AG04449 (cell line): Measurements from ENCODE around the gene RASGRP1.

ENCODE experiments used
- CTCF ChIA-PET: fragments of 350-600 bp; formaldehyde crosslinking; extraction: SDS; loops from one replicate; lab custom pipeline; 2021; ENCODE audit warnings: antibody characterized with exemption; lab: Yijun Ruan, JAX
- POLR2A ChIA-PET: fragments of 400-600, 350-600 bp; formaldehyde crosslinking; extraction: SDS; loops from one replicate; lab custom pipeline; 2020; ENCODE audit warnings: antibody characterized with exemption, inconsistent platforms; lab: Yijun Ruan, JAX
- DNase-seq: peaks from one replicate; pipeline ENCODE4 v3.0.0-alpha.2; 2010; ENCODE audit warnings: low read depth, low spot score
- H3K4me3 ChIP-seq: 2 replicates; pipeline ENCODE4 v1.5.1; 2011; ENCODE audit warnings: low read depth, mild to moderate bottlenecking, control low read depth, low read length
- TF ChIP-seq, protein P1 (sequence below): IDR thresholded peaks from one replicate; pipeline ENCODE4 v1.5.1; 2011; ENCODE audit warnings: mild to moderate bottlenecking, moderate library complexity, low read length, control low read depth, inconsistent platforms; ENCODE audit not compliant: insufficient read depth; ENCODE audit errors: missing control alignments

Gene RASGRP1

GRCh38 chr15:38547255-38547997 lies 17.2 kb downstream of the RASGRP1 start:
- TF ChIP-seq, protein P1, sequence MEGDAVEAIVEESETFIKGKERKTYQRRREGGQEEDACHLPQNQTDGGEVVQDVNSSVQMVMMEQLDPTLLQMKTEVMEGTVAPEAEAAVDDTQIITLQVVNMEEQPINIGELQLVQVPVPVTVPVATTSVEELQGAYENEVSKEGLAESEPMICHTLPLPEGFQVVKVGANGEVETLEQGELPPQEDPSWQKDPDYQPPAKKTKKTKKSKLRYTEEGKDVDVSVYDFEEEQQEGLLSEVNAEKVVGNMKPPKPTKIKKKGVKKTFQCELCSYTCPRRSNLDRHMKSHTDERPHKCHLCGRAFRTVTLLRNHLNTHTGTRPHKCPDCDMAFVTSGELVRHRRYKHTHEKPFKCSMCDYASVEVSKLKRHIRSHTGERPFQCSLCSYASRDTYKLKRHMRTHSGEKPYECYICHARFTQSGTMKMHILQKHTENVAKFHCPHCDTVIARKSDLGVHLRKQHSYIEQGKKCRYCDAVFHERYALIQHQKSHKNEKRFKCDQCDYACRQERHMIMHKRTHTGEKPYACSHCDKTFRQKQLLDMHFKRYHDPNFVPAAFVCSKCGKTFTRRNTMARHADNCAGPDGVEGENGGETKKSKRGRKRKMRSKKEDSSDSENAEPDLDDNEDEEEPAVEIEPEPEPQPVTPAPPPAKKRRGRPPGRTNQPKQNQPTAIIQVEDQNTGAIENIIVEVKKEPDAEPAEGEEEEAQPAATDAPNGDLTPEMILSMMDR: no peak
- CTCF ChIA-PET: interaction anchor here (0.9 to 4.1 kb wide), 6 partner anchors 10 to 106 kb away, joined by 3 to 24 read pairs (median 4); partner anchors contain the start of gene RASGRP1
- POLR2A ChIA-PET: interaction anchor here (0.7 kb wide), 1 partner anchor 159 kb away, joined by 5 read pairs; no protein-coding TSS in a partner anchor
- no peak overlapping the region for H3K4me3 ChIP-seq
- DNase-seq: no peak

DNA sequence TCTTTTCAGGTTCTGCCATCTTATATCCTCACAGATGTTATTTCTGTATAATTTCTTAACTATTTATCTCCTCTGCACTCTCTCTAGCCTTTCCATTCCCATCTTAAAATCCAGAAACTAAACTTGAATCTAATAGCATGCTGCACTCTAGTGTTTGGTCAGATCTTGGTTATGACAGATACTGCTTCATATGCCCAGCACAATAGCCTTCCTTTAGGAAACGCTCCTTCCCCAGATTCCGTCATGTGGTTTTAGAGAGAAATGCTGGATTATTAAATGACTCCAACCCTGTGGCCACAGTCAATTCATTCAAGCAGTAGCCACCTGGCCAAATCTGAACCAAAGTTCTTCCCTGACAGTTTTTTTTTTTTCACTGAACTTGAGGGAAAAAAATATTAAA lies 19.4 kb downstream of the RASGRP1 start:
- CTCF ChIA-PET: interaction anchor here (0.7 to 4.1 kb wide), 9 partner anchors 8 to 551 kb away, joined by 3 to 24 read pairs (median 4); partner anchors contain the start of gene RASGRP1
- POLR2A ChIA-PET: interaction anchor here (0.6 kb wide), 1 partner anchor 99 kb away, joined by 4 read pairs; no protein-coding TSS in a partner anchor
- TF ChIP-seq, protein P1: no peak
- no peak for DNase-seq
- H3K4me3 ChIP-seq: no peak overlapping the region

DNA sequence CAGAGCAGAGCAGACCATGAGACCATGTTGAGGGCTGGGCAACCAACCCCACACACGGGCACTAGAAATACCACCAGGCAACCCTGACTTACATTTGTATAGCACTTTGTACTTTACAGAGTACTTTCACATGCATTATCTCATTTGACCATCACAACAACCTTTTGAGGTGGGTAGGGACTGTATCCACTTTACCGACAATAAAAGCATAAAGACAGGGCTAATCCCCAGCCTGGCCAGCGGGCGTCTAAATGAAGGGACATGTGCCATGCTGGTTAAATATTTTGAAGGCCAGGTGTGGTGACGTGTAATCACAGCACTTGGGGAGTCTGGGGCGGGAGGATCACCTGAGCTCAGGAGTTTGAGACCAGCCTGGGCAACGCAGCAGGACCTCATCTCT lies 23.6 kb downstream of the RASGRP1 start:
- TF ChIP-seq, protein P1: no peak
- ChIA-PET POLR2A (no interaction called here), CTCF (interaction anchor here (0.9 to 2.2 kb wide), 3 partner anchors 10 to 64 kb away, joined by 3 to 10 read pairs (median 4); partner anchors contain the start of gene RASGRP1)
- DNase-seq: no peak
- no peak overlapping the region for H3K4me3 ChIP-seq

DNA sequence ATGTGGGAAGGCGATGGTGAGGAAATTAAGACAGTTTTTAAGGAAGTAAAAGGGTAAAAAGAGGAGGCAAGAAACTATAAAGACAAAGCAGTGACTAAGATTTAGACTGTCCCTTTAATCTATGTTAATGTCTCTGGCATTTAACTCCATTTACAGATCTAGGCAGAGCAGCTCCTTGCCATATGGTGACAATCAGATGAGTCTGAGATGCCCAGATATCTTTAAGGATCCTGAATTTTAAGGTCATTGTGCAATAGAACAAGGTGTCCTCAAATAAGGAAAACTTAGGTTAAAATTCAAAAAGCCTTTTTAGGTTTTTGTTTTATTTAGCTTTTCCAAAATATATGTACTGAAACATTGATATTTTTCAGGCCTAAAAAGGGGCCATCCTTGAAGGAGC lies 24.1 kb downstream of the RASGRP1 start:
- ChIA-PET CTCF (interaction anchor here (2.2 kb wide), 1 partner anchor 23 kb away, joined by 10 read pairs; the partner anchor contains the start of gene RASGRP1), POLR2A (no interaction called here)
- TF ChIP-seq, protein P1: no peak
- no peak for DNase-seq
- H3K4me3 ChIP-seq: no peak overlapping the region

GRCh38 chr15:38539008-38539343 lies 25.6 kb downstream of the RASGRP1 start:
- TF ChIP-seq, protein P1: no peak
- no peak overlapping the region for H3K4me3 ChIP-seq
- POLR2A ChIA-PET: no interaction called here
- CTCF ChIA-PET: interaction anchor here (0.6 to 2.8 kb wide), 2 partner anchors 25 to 151 kb away, joined by 4 to 12 read pairs; partner anchors contain the start of gene RASGRP1
- no peak for DNase-seq

GRCh38 chr15:38538328-38539007 lies 26.1 kb downstream of the RASGRP1 start:
- ChIA-PET POLR2A (no interaction called here), CTCF (interaction anchor here (0.6 to 2.8 kb wide), 2 partner anchors 25 to 152 kb away, joined by 4 to 12 read pairs; partner anchors contain the start of gene RASGRP1)
- TF ChIP-seq, protein P1: no peak
- no peak for DNase-seq
- no peak overlapping the region for H3K4me3 ChIP-seq
